Measurements from ENCODE around the gene MROH2A.

The MROH2A gene

DNA sequence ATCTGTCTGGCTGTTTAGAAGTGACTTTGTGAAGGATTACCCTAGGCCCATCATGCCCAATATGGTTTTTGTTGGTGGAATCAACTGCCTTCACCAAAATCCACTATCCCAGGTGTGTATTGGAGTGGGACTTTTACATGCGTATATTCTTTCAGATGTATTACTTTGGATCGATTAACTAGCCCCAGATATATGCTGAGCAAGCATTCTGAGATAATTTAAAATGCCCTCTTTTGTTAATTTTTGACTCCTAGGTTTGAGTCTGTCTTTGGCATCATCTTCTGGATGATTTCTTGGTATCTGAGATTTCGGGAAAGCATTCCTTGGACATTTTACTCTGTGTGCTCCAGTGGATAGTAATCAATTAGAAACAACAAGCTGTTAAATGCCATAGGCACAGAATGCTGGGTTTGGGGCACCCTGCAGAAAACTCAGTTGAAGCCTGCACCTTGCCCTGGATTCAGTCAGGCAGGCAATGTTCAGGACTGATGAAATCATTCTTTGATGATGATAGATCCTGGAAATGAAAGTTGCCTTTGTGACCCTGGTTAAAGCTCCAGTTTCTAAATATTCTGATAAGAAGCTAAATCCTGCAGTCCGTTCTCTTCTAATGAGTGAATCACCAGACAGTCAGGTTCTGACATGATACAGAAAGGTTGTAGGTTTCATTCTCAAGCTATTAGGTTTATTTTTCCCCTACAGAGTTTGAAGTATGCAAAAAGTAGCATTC, 16.9 kb upstream of the MROH2A start:
- no peak for DNase-seq

DNA sequence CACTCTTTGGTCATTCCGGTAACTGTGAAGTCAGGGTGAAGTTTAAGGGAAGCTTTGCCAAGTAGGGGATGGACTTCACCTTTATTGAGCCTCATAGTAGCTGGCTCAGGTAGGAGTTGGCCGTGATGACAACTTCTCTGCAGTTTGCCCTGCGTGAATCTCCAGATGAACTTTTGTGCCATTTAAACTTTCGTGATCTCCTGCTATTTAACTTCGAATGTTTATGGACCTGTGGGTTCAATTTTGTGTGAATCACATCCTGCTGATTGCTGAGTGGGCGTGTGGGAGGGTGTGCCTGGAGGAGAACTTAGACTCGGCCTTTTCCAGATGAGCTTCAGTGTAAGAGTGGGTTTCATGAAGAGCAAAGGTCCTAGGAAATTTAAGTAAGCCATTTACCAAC, 13.9 kb upstream of the MROH2A start:
- no peak for DNase-seq

DNA sequence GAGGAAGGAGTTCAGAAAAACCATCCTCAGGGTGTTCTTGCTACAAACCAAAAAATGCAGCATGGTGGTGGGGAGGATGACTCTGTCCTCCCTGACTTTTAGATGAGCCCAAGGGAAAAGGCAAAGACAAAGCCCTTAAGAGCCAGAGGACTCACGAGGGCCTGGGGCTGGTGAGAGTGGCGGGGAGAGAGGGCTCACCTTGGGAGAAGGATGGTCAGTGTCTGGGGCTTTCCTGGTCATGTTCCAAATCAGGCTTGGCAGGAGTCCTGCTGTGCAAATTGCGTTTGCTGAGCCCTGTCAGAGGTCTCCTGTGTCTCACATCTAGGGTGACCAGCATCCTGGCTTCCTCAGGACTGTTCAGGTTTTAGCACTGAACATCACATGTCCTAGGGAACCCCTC, 13.4 kb upstream of the MROH2A start:
- DNase-seq: no peak

DNA sequence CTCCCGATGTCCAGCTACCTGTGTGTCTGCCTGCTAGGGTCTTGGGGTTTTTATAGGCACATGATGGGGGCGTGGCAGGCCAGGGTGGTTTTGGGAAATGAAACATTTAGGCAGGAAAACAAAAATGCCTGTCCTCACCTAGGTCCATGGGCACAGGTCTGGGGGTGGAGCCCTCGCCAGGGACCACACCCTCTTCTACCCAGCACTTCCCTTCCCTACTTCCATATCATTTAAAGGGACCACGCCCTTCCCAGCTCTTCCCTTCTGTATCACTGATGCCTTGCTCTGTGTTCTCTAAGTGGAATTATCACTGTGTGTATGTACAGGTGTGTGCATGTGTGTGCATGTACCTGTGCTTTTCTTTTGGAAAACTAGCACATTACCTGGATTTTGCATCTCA, 11.7 kb upstream of the MROH2A start:
- no peak for DNase-seq

DNA sequence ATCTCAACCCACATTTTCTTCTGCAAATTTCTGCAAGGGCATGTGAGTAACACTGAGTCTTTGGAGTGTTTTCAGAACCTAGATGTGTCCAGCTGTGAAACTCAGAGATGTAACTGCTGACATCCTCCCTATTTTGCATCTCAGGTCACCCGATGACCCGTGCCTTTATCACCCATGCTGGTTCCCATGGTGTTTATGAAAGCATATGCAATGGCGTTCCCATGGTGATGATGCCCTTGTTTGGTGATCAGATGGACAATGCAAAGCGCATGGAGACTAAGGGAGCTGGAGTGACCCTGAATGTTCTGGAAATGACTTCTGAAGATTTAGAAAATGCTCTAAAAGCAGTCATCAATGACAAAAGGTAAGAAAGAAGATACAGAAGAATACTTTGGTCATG, 10.1 kb upstream of the MROH2A start:
- DNase-seq: no peak

DNA sequence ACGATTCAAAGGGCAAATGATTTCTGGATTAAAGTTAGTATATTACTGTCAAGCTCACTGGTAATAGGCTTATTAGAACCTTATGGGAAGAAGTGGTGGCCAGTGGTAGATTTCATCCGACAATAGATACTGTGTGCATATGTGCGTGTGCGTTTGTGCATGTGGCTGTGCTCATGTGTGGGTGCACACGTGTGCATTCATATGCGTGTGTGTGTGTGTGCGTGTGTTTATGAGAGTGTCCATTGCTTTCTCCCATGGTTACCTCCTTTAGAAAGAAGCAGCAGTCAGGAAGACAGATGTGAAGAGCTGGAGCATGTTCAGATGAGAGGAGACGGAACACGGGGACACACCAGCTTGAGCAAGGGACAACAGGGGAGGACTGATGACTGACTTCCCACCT, 8.9 kb upstream of the MROH2A start:
- no peak for DNase-seq

DNA sequence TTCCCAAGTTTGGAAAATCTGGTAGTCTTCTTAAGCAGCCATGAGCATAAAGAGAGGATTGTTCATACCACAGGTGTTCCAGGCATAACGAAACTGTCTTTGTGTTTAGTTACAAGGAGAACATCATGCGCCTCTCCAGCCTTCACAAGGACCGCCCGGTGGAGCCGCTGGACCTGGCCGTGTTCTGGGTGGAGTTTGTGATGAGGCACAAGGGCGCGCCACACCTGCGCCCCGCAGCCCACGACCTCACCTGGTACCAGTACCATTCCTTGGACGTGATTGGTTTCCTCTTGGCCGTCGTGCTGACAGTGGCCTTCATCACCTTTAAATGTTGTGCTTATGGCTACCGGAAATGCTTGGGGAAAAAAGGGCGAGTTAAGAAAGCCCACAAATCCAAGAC, 6.0 kb upstream of the MROH2A start:
- no peak for DNase-seq

DNA sequence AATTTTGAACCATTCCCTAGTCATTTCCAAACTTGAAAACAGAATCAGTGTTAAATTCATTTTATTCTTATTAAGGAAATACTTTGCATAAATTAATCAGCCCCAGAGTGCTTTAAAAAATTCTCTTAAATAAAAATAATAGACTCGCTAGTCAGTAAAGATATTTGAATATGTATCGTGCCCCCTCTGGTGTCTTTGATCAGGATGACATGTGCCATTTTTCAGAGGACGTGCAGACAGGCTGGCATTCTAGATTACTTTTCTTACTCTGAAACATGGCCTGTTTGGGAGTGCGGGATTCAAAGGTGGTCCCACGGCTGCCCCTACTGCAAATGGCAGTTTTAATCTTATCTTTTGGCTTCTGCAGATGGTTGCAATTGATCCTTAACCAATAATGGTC, 5.5 kb upstream of the MROH2A start:
- no peak for DNase-seq

DNA sequence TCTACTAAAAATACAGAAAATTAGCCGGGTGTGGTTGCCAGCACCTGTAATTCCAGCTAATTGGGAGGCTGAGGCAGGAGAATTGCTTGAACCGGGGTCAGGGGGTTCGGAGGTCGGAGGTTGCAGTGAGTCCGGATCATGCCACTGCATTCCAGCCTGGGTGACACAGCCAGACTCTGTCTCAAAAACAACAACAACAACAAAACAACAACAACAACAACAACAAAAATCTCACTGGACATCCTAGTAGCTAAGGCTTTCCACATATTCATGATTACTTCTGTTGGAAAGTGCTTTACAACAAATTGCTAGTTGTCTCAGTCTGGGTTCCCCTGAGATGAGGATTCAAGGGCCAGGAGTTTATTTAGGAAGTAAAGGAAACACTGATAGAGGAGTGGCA, 4.3 kb upstream of the MROH2A start:
- no peak for DNase-seq

DNA sequence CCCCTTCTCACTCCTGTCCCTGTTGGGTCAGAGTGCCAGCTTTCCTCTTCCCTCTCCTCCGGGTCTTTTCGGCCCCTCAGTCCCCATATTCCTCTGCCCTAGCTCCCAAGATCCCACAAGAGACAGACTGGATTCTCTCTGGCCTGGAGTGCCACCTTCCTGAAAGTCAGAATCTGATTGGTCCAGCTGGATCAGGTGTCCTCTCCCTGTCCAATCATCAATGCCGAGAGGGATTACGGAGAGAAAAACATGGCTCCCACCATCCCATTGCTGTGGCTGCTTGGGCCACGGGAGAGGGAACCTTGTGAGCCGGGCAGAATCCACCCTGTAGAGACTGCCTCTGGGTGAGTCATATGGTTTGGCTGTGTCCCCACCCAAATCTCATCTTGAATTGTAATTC, 2.7 kb upstream of the MROH2A start:
- DNase-seq: no peak

DNA sequence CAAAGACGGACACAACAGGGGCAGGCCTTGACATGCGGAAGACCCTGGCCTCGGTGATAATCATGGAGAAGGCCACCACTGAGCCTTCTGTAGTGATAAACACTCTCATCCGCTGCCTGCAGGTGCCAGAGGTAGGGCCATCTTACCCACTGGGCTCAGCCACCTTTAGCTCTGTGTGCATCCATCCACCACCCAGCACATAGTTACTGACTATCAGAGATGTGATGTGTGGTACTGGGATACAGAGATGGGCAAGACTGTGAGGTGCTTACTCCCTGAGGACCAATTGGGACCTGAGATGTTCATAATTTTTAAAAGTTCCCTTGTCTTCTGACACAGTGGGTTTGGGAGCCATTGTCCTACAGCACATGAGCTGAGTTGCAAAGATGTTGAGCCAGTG, 1.6 kb downstream of the MROH2A start:
- no peak for DNase-seq

DNA sequence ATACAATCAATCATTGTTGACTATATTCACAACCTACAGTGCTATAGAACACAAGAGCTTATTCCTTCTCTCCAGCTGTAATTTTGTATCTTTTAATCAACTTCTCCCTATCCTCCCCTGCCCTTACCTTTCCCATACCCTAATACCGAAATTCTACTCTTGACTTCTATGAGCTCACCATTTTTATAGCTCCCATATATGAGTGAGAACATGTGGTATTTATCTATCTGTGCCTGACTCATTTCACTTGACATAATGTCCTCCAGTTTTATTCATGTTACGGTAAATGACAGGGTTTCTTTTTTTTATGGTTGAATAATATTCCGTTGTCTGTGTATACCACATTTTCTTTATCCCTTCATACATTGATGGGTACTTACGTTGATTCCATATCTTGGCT, 2.6 kb downstream of the MROH2A start:
- DNase-seq: no peak

DNA sequence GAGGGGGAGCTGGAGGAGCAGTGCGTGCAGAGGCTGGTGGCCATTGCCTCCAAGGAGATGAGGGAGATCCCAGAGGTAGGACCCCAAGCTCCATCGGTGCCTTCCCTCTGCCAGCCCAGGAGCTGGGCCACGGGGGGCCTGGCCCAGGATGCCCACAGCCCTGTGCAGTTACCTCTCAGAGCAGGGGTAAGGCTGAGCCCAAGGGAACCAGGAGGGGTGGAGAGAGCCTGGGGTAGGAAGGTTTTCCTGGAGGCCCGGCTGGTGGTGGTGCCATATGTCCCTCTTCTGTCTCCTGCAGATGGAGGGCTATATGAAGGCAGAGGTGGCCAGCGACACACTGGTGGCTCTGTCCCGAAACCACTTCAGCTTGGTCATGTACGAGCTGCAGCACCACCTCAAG, 11.4 kb downstream of the MROH2A start:
- DNase-seq: no peak

DNA sequence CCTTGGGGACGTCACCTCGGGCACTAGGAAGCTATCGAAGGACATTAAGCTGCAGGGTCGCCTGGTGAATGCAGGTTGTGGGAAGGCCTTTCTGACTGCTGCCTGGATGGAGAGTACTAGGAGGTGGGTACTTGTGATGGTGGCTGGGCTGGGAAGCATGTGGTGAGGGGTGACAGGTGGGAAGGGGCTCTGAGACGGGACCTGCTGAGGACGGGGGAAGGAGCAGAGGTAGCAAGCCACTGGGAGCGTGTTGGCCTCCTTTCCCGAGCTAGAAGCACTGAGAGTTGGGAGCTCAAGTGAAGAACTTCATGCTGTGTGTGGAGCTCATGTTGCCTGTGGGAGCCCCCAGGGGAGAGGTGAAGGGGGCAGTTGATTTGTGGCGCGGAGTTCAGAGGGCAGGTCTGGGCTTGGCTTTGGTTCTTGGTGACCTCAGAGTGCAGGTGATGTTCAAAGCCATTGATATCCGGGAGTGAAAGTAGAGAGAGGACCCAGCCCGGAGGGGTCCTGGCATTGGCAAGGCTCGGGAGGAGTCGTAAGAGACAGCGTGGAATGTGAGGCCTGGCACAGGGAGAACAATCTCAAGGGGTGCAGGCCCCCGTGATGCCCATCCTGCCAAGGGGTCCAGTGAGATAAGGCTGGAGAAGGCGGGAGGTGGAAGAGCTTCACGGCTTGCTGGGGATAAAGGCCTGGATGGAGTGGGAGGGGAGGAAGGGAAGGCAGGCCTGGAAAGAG, 13.2 kb downstream of the MROH2A start:
- no peak for DNase-seq

DNA sequence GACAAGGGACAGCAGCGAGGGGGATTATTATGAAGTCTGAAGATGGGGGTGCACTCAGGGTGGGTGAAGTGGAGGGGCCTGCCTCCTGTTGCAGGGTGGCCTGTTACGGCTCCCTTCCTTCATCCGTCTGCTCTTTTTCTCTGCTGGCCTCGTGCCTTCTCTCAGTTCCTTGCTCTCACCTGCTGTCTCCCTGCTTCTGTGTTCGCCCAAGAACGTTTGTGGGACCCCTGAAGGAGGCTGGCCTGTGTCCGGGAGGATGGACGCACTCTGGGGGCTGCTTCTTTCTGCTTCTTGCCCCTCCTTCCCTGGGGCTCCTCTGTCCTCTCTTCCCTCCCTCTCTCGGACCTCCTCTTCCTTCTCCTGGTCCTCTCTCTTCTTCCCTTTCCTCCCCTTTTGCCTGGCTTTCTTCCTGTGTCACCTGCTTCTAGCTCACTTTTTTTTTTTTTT, 13.8 kb downstream of the MROH2A start:
- DNase-seq: no peak

DNA sequence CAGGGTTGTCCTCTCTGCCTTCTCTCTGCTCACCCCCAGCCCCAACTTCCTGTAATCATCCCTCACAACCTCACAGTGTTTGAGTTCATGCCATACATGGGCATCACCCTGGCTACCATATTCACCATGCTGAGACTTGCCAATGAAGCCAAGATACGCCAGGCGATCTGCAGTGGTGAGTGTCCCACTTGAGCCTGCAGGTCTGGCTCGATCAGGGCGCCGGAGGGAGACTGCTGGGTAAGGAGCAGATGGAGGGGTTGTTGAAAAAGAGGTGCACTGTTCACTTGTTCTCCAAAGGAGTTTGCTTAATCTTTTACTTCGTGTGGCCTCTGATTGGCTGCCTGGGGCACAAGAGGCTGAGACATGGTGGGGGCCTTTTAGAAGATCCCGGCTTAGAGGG, 14.6 kb downstream of the MROH2A start:
- no peak for DNase-seq

DNA sequence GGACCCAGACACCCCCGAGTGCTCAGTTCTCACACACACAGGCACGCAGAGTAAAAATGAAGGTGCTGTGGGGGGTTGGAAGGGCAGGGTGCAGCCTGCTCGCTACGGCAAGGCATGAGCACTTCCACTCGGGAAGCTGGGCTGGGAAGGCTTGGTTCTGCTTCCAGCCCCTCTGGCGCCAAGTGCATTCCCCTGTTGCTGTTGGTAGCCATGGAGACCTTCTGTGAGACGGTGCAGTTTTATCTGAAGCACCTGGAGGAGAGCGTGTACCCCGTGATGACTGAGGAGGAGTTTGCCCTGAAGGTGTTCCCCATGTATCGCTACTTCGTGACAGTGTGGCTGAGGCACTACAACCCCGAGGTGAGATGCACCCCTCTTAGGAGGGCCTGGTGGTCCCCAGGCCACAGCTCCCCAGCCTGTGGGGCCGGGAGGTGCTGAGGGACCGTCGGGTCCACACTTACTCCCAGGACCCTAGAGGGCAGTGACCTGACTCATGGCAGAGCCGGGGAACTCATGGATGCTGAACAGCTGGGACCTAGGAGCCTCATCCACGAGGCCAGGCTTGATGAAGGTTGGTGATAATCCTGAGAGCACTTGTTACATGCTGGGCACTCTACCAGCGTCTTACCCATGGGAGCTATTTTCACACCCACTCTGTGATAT, 15.5 kb downstream of the MROH2A start:
- DNase-seq: no peak

DNA sequence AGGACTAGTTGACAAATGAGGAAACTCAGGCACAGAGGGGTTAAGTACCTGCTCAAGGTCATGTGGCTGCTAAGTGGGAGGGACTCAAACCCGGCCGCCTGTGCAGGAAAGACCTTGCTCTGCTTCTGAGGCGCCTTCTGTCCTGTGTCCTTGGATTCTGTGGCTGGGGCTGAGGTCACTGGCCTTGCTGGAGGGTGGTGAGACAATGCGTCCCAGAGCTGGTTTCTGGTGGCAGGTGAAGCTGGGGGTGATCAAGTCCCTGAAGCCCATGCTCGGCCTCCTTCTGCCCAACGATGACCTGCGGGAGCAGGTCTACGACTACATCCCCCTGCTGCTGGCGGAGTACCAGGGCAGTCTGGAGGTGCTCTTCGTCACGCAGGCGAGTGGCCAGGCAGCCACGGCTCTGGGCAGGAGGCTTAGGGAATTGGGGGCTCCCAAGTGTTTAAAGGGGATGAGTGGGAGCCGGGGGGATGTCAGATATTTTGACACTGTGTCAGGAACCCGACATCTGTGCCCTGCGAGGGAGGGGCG, 16.1 kb downstream of the MROH2A start:
- DNase-seq: no peak

DNA sequence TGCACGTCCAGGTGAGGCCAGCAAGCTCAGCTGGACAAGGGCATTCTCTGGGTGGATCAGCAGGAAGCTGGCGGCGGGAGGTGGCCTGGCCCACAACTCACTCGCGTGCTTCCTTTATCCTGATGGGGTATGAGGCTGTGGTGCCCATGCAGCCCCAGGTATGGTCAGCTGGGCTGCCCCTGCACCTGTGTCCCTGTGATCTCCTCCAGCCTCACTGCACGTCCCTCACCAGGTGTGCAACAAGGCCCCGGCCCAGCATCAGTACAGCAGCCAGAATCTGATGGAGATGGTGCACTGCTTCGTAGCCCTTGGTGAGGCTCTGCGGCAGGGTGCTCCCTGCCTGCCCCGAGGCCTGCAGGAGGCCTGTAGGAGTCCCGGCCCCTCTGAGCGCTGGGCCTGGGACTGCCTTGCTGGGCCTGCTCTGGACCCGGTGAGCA, 17.6 kb downstream of the MROH2A start:
- DNase-seq: no peak

DNA sequence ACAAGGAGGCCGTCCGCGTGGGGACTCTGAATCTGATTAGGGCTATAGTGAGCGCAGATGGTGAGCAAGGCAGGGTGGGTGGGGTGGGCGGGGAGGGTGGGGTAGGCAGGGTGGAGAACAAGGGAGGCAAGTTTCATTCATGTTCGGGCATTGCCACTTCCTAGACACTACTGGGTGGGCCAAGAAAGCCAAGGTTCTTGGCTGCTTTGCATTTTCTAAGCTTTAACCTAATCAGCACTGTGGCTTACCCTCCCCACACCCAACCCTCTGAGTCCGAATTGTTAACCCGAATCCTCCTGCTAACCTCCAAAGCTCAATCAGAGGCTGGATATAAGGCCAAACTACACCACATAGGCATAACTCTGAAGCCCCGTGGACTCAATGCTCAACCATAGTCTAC, 18.1 kb downstream of the MROH2A start:
- DNase-seq: no peak

DNA sequence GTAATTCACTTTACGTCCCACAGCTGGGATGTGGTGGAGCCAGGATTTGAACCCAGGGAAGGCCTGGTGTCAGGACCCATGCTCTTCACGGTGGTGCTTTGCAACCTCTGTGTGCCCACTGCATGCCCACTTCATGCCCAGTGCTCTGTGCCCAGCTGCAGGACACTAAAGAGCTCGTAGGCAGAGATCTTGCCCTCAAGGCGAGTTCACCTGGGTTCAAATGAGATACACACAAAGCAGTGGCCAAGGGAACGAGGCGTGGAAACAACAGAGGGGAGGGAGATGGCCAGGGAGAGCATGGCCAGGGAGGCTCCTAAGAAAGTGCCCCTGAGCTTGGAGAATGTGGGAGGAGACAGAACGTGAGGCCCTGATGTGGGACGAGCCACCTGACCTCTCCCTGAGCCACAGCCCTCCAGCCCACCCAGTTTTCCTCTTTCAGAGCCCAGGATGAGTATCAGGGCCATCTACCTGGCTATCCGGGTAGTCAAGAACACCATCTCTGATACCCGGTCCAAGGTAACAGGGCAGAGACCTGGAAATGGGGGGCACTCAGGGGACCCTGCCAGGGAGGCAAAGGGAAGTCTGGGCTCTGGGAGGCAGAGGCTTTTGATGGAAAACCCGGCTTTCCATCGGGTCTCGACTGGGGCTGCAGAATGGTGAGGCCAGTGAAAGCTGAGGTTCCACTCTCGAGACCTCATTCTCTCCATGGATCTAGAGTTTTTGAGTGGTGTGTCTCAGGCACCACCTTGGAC, 20.4 kb downstream of the MROH2A start:
- no peak for DNase-seq

DNA sequence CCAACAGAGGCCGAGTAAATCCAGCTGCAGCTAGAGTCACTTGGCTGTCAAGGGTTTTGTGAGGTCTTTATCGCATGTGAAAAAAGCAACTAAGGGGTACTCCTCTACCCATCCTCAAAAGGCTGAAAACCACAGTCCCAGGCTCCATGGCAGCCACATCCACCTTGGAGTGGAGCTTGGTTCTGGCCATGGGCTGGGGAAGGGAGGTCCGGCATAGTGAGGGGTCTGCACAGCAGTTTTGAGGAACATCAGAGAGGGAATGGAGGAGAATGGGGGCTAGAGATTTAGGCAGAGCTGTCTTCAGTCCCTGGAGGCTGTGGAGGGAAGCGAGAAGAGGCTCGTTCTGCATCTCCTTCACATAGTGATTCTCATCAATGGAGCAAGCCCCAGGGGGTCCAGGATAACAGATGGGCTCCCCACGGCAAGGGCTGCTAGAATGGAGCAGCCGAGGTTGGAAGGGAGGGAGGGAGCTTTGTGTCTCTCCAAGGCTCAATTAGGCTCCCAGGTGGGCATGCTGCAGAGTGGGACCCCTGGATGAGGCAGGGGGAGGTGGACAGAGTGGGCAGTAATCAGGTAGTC, 21.0 kb downstream of the MROH2A start:
- DNase-seq: no peak

DNA sequence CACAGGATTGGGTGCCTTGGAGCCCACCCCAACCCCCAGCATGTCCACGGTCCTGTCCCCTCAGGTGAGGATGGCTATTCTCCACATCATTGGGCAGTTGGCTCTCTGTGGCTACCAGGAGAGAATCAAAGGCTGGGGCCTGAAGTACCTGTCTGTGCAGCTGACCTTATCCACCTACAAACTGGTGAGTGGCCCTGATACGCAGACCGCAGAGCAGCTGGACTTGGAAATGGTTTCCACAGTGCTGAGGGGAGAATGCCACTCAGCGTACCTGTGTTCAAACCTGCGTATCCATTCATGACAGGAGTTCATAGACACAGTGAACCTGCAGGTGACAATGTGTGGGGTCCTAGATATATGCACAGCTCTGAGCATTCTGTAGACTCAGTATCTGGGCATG, 21.6 kb downstream of the MROH2A start:
- DNase-seq: no peak
